AG09309 (cell line): ENCODE data around the gene FAM83D.

Experiments used
- DNase-seq: peaks from one replicate; pipeline ENCODE4 v3.0.0-alpha.2; 2010; ENCODE audit warnings: low read depth
- H3K4me3 ChIP-seq: 2 replicates; pipeline ENCODE4 v1.5.1; 2011; ENCODE audit warnings: mild to moderate bottlenecking, low read depth, low read length, moderate library complexity; ENCODE audit not compliant: control insufficient read depth
- TF ChIP-seq, protein P1 (sequence below): IDR thresholded peaks from 2 replicates; pipeline ENCODE4 v1.5.1; 2011; ENCODE audit warnings: mild to moderate bottlenecking, low read depth, low read length, inconsistent platforms; ENCODE audit not compliant: insufficient read depth, control insufficient read depth; ENCODE audit errors: missing control alignments

FAM83D gene

DNA sequence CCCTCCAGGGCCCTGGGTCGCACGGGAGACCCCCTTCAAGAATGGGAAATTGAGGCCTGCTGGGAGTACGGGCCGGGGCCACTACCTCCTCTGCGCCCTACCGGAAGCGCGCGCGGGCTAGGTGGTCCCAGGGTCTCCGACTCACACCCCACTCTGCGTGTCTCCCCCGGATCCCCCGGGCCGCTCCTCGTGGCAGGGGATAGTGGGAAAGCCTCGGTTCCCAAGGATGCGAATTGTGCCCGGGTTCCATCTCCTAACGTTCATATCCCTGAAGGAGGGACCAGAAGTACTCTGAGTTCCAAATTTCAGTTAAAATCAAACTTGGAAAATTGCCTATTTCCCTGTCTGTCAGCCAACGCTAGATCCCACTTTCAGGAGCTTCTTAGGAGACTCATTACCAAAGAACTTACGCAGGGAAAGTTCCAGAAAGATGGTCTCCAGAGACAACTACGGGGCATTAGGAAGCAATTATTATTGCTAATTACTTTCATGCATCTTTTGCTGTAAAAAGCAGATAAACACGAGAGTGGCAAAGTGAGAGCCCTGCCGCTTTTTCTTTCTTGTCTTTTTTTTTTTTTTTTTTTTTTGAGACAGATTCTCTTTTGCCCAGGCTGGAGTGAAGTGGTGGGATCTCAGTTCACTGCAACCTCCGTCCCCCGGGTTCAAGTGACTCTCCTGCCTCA is 858 bp downstream of the FAM83D start:
- TF ChIP-seq, protein P1, sequence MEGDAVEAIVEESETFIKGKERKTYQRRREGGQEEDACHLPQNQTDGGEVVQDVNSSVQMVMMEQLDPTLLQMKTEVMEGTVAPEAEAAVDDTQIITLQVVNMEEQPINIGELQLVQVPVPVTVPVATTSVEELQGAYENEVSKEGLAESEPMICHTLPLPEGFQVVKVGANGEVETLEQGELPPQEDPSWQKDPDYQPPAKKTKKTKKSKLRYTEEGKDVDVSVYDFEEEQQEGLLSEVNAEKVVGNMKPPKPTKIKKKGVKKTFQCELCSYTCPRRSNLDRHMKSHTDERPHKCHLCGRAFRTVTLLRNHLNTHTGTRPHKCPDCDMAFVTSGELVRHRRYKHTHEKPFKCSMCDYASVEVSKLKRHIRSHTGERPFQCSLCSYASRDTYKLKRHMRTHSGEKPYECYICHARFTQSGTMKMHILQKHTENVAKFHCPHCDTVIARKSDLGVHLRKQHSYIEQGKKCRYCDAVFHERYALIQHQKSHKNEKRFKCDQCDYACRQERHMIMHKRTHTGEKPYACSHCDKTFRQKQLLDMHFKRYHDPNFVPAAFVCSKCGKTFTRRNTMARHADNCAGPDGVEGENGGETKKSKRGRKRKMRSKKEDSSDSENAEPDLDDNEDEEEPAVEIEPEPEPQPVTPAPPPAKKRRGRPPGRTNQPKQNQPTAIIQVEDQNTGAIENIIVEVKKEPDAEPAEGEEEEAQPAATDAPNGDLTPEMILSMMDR = no peak
- DNase-seq = no peak
- peak overlapping the region; percentile 86 for H3K4me3 ChIP-seq

DNA sequence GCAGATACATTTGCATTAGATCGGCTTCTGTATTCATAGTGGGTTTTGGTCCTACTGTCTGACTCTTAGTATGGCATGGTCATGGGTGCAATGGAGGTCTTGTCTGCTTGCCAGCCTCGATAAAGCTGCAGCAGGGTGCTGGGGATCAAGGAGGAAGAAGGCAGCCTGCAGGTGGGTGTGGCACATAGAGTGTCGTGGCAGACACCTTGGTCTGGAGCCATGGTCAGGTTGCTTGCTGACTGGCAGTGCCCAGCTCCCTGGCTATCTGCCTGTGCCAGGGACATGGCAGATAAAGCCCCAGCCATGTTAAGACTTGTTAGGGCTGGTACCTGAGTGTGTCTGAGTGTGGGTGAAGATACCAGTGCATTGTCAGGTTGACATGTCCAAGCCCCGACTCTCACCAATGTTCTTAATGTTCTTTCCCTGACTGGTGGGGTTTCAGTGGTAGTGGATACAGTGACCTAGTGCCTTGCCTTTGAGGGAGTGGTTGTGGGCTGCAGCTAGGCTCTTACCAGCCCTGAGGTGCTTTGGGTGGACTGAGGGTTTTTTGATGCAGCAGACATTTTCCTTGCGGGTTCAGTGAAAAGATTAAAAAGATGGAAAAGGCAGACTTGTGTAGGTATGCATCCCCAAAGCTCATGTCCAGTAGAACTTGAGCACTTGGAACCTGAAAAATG is 1.8 kb downstream of the FAM83D start:
- TF ChIP-seq, protein P1 = no peak
- no peak for DNase-seq
- peak overlapping the region; percentile 86 for H3K4me3 ChIP-seq

DNA sequence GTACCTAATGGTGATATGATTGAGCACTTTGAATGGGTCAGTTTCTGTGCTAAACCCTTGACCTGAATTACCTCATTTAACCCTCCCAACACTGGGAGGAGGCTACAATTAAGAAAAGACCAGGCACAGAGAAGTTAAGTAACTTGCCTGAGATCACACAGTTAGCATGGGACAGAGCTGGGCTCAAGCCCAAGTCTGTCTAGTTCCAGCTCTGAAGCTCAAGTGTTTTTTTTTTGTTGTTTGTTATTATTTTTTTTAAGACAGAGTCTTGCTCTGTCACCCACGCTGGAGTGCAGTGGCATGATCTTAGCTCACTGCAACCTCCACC is 4.0 kb downstream of the FAM83D start:
- TF ChIP-seq, protein P1 = no peak
- H3K4me3 ChIP-seq = no peak overlapping the region
- DNase-seq = no peak

DNA sequence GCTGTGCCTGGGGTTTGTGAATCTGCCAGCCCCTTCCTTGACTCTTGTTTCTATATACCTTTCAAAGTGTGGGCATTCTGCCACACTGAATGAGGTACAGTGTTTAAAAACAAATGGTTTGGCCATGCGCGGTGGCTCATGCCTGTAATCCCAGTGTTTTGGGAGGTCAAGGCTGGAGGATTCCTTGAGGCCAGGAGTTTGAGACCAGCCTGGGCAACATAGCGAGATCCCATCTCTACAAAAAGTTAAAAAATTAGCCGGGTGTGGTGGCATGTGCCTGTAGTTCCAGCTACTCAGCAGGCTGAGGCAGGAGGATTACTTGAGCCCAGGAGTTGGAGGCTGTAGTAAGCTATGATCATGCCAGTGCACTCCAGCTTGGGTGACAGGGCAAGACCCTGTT is 5.8 kb downstream of the FAM83D start:
- no peak overlapping the region for H3K4me3 ChIP-seq
- TF ChIP-seq, protein P1 = no peak

DNA sequence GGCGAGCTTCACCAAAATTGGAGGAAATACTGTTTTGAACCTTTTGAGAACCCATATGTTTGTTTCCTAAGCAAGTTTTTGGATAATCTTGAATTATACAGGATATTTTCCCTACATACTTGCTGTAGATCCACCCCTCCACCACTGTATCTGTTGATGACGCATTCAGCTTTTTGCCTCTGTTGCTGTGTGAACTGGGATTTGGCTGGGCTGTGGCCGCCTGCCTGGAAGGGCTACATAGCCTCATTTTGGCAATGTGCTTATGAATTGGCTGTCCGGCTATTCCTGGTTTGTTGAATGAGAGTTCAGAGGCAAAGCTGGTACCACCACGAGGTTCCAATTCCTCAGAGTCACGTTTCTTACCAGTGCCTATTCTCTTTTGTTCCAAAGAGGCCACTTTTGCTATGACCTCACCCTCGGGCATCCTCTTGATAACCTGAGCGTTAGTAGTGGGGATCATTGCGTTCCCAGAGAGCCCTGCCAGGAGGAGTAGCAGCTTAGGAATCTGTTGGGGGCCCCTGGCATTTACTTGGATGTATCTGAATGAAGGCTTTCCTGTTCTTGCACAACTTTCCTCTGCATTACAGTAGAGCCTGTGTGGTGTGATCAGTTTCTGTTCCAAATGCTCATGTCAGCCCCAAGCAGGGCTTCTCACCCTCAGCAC is 6.4 kb downstream of the FAM83D start:
- no peak for DNase-seq
- no peak overlapping the region for H3K4me3 ChIP-seq
- TF ChIP-seq, protein P1 = no peak

More for the DNA sequence above, 5.8 kb downstream of the FAM83D start:
- no peak for DNase-seq

DNA sequence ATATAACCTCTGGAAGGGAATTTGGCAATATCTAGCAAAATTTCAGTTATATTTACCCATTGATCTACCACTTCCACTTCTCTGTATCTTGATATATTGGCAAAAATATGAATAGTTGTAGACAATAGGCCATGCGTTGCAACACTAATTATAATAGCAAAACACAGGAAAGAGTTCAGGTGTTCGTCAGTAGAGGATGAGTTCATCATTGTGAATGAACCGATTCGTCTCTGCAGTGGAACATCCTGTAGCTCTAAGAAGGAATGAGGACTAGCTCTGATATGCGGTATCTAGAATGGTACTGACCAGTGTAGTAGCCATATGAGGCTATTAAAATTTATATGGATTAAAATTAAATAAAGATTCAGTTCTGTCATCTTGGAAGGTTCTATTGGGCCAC is 8.3 kb downstream of the FAM83D start:
- TF ChIP-seq, protein P1 = no peak
- no peak overlapping the region for H3K4me3 ChIP-seq
- DNase-seq = no peak
